ES-I3 (cell line): Measurements from ENCODE around the gene WNT3.
A peak's percentile ranks its signal among the peaks of the same experiment; 100 is the strongest.
"Not testable (repeated sequence)": the region's sequence is repeated elsewhere in the genome, so short reads cannot be mapped to it uniquely, and the experiment has no call there.

Experiments used
- H3K36me3 ChIP-seq: 2 replicates; pipeline ENCODE4 v1.6.1; 2013; ENCODE audit warnings: mild to moderate bottlenecking, low read length, control low read depth, moderate library complexity; ENCODE audit not compliant: insufficient read depth
- H3K4me1 ChIP-seq: 2 replicates; pipeline ENCODE4 v1.6.1; 2013; ENCODE audit warnings: mild to moderate bottlenecking, control low read depth, low read length; ENCODE audit not compliant: insufficient read depth
- H3K9ac ChIP-seq: 2 replicates; pipeline ENCODE4 v1.6.1; 2013; ENCODE audit warnings: low read depth, mild to moderate bottlenecking, low read length, moderate library complexity
- H3K9me3 ChIP-seq: 2 replicates; pipeline ENCODE4 v1.6.1; 2013; ENCODE audit warnings: mild to moderate bottlenecking, low read length, moderate library complexity; ENCODE audit not compliant: control insufficient read depth, insufficient read depth

The WNT3 gene

GRCh38 chr17:46847204-46848191 lies 29.0 kb upstream of the WNT3 start:
- H3K9me3 ChIP-seq, result peaks cover 11% of the 10 kb centered on the region

DNA sequence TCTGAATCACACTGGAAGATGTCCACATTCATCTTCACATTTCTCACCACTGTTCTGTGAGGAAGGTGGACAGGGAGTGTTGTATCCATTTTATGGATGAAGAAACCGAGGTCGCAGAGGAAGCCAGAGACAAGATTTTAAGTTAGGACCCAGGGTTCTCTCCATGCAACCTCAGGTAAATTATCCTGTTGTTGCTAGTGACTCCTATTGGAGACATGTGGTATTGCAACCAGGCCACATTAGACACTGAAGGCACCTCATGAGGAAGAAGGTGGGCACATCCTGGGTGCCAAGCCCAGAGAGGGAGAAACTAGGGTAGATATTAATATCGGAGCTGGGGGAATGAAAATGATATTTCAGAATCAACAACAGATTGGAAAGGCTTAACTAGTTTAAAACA lies 24.3 kb upstream of the WNT3 start:
- Histone ChIP-seq H3K9ac (no peak overlapping the region), H3K4me1 (no peaks in the 10 kb centered on the region), H3K9me3 (peaks cover 11% of the 10 kb centered on the region), H3K36me3 (no peaks in the 10 kb centered on the region)

More at GRCh38 chr17:46847204-46848191, 29.0 kb upstream of the WNT3 start:
- Histone ChIP-seq H3K36me3 (no peaks in the 10 kb centered on the region), H3K4me1 (peaks cover 1% of the 10 kb centered on the region; the same call in 1 of the 2 replicates), H3K9ac (no peak overlapping the region)

DNA sequence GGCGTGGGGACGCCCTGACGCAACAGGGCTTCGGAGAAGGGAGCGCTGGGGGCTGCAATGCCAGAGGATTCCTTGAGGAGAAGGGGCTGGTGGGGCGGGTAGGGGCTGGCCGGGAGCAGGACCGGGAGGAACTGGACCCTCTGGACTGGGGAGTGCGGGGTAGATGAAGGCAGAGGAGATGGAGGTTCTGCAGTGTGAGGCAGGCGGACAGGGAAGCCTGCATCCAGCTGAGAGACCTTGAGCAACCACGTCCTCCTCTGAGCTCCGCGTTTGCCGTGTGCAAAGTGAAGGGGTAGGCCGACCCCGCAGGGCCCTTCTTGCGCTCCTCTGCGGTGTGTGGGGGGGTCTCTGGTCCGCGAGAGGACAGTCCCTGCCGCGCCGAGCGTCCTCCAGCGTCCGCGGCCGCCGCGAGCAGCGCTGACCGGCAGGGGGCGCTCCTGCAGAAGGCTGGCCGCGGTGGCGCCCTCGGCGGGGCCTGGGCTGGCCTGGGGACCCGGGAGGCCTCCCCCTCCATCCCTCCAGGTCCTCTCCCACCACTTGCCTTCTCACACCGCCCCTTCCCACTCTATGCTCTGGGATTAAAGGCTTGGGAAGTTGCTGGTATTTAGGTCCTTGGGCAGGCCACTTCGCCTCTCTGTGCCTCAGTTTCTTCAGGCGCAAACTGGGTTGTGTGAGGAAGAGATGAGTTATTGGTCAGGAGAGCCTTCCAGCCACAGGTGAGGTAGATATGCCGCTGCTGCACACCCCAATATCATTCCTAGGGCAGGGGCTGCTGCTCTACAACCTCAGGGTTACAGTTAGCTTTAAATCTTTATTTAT lies 23.3 kb upstream of the WNT3 start:
- Histone ChIP-seq H3K9ac (peak overlapping the region; percentile 43), H3K9me3 (peaks cover 11% of the 10 kb centered on the region), H3K36me3 (no peaks in the 10 kb centered on the region), H3K4me1 (no peaks in the 10 kb centered on the region)

DNA sequence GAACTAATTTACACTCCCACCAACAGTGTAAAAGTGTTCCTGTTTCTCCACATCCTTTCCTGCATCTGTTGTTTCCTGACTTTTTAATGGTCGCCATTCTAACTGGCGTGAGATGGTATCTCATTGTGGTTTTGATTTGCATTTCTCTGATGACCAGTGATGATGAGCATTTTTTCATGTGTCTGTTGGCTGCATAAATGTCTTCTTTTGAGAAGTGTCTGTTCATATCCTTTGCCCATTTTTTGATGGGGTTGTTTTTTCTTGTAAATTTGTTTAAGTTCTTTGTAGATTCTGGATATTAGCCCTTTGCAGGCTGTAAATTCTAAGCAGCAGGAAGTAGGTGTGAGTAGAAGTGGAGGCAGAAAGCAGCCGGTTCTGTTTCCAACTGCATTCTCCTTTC lies 22.1 kb upstream of the WNT3 start:
- H3K9ac ChIP-seq, H3K4me1 ChIP-seq, H3K36me3 ChIP-seq: not testable (repeated sequence)
- peaks cover 11% of the 10 kb centered on the region for H3K9me3 ChIP-seq

- Histone ChIP-seq H3K9ac (no peak overlapping the region), H3K36me3 (no peaks in the 10 kb centered on the region), H3K4me1 (no peaks in the 10 kb centered on the region; the same call in 1 of the 2 replicates), H3K9me3 (peaks cover 11% of the 10 kb centered on the region)
Observed at GRCh38 chr17:46839211-46839610, 20.7 kb upstream of the WNT3 start.

DNA sequence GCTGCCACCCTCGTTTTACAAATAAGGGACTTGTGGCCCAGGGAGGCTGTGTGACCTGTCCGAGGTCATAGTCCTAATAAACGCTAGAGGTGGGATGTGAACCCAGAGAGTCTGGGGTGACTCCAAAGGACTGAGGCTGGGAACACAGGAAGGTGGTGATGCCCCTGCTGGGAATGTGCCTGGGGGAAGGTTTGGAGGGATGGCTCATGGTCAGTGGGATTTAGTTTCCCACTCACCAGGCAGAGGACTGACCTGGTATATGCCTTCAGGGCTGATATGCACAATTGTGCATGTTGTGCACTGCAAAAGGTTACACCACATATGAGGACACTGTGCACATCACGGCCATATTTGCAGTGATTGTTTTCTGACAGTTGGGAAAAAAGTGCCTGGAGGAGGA lies 19.0 kb upstream of the WNT3 start:
- Histone ChIP-seq H3K4me1 (peaks cover 10% of the 10 kb centered on the region), H3K36me3 (no peaks in the 10 kb centered on the region), H3K9me3 (no peaks in the 10 kb centered on the region), H3K9ac (no peak overlapping the region)

- Histone ChIP-seq H3K36me3 (no peaks in the 10 kb centered on the region), H3K9ac (no peak overlapping the region), H3K9me3 (no peaks in the 10 kb centered on the region), H3K4me1 (peaks cover 18% of the 10 kb centered on the region)
Observed at GRCh38 chr17:46836500-46836899, 18.0 kb upstream of the WNT3 start.

- Histone ChIP-seq H3K9ac (no peak overlapping the region), H3K36me3 (no peaks in the 10 kb centered on the region), H3K4me1 (peaks cover 18% of the 10 kb centered on the region), H3K9me3 (no peaks in the 10 kb centered on the region)
Observed at GRCh38 chr17:46834846-46835245, 16.4 kb upstream of the WNT3 start.

- Histone ChIP-seq H3K36me3 (no peaks in the 10 kb centered on the region), H3K9me3 (no peaks in the 10 kb centered on the region), H3K9ac (no peak overlapping the region), H3K4me1 (peaks cover 19% of the 10 kb centered on the region)
Observed at GRCh38 chr17:46833840-46834208, 15.3 kb upstream of the WNT3 start.

- peaks cover 25% of the 10 kb centered on the region for H3K4me1 ChIP-seq
- H3K9ac ChIP-seq, result no peak overlapping the region
- no peaks in the 10 kb centered on the region for H3K36me3 ChIP-seq
- H3K9me3 ChIP-seq, result no peaks in the 10 kb centered on the region
Observed at GRCh38 chr17:46832945-46833839, 14.7 kb upstream of the WNT3 start.

GRCh38 chr17:46832331-46832821 lies 13.9 kb upstream of the WNT3 start:
- H3K9me3 ChIP-seq, result no peaks in the 10 kb centered on the region
- no peaks in the 10 kb centered on the region for H3K36me3 ChIP-seq
- H3K4me1 ChIP-seq, result peaks cover 27% of the 10 kb centered on the region
- no peak overlapping the region for H3K9ac ChIP-seq

DNA sequence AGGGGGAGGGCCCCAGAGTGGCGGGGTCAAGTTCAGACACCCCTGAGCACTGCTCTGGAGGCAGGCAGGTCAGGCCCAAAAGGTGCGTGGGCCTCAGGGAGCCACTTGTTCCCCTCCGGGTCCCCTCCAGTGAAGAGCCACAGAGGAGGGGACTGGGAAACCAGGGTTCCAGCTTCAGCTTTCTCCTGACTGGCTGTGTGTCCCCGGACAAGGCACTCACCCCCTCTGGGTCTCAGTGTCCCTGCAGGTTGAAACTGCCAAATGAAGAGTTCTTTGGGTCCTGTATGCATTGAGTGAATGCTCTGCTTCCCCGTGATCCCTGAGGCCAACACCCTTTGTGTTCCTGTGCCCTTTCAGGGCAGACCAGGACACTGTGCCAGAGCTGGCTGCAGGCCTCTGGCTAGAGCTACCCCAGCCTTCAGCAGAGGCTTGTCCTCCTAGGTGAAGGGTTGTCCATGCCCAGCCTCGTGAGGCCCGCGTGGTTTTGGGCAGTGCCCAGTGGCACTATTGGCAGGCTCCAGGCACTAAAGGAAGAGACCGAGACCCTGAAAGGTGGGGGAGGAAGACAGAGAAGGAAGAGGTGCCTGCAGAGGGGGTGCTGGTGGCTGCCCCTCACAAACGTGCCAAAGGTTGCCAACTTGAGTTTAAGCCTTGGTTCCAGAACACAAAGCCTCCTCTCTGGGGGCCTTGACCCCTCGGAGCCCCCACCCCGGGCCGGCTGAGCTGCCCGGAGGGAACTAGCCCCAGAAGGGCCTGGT lies 13.3 kb upstream of the WNT3 start:
- H3K9ac ChIP-seq, result no peak overlapping the region
- H3K4me1 ChIP-seq, result peaks cover 27% of the 10 kb centered on the region
- no peaks in the 10 kb centered on the region for H3K36me3 ChIP-seq
- H3K9me3 ChIP-seq, result no peaks in the 10 kb centered on the region

GRCh38 chr17:46827274-46827673 lies 8.8 kb upstream of the WNT3 start:
- Histone ChIP-seq H3K4me1 (peaks cover 15% of the 10 kb centered on the region), H3K9ac (no peak overlapping the region), H3K36me3 (no peaks in the 10 kb centered on the region), H3K9me3 (no peaks in the 10 kb centered on the region)
